Heart right ventricle (tissue), 16 donors: ENCODE data around the gene INSRR. TPM values are rescaled to one million over a fixed set of nuclear protein-coding genes. Genes with fewer than 3 reads are reported as not detected.

Experiments
- ATAC-seq, 8 donors: fragments of 200-7000 bp; cut with Tn5 transposase; one replicate each; pipeline ENCODE4 v1.9.1; 2020; ENCODE audit warnings: mild to moderate bottlenecking in 8 of 8, moderate library complexity in 8 of 8, moderate number of reproducible peaks in 1 of 8
- DNase-seq, 2 donors: peaks; one replicate each; pipeline ENCODE4 v3.0.0-alpha.2; 2020
- H3K27ac ChIP-seq, 10 donors: fragments of 200-600 bp; sonication (generic) in 2 of 10; one replicate each; pipeline versions ENCODE4 v1.5.0 to v1.8.0; 2020 to 2022; ENCODE audit warnings: mild to moderate bottlenecking in 3 of 10
- H3K27me3 ChIP-seq, 7 donors: fragments of 200-600 bp; one replicate each; pipeline ENCODE4 v1.8.0; 2021 to 2022; ENCODE audit warnings: mild to moderate bottlenecking in 2 of 7
- H3K36me3 ChIP-seq, 9 donors: fragments of 200-600 bp; sonication (generic) in 1 of 9; one replicate each; pipeline versions ENCODE4 v1.5.0 to v1.8.0; 2020 to 2022; ENCODE audit warnings: mild to moderate bottlenecking in 2 of 9
- H3K4me1 ChIP-seq, 9 donors: fragments of 200-600 bp; sonication (generic) in 1 of 9; one replicate each; pipeline versions ENCODE4 v1.5.0 to v1.8.0; 2020 to 2022; ENCODE audit warnings: mild to moderate bottlenecking in 4 of 9
- H3K4me3 ChIP-seq, 10 donors: fragments of 200-600 bp; sonication (generic) in 2 of 10; one replicate each; pipeline versions ENCODE4 v1.5.0 to v1.8.0; 2020 to 2022; ENCODE audit warnings: mild to moderate bottlenecking in 7 of 10, moderate library complexity in 2 of 10
- H3K9me3 ChIP-seq, 11 donors: fragments of 200-600 bp in 10 of 11; sonication (generic) in 2 of 11; one replicate each; pipeline versions ENCODE4 v1.5.0 to v1.8.0; 2013 to 2022; ENCODE audit warnings: mild to moderate bottlenecking in 2 of 11, control low read depth in 1 of 11, moderate library complexity in 1 of 11
- WGBS, 2 donors: extraction: QIAGEN DNeasy Blood & Tissue Kit; methylation state at CpG; one replicate each; pipeline ENCODE4 v1.1.7; 2013; ENCODE audit warnings: inconsistent platforms in 1 of 2; 5-methylcytosine and 5-hydroxymethylcytosine counted together
- intact Hi-C, 10 donors: fragments of 100-400 bp; cut with DNase I; formaldehyde crosslinking; loops; one replicate each; pipeline versions ENCODE4 v1.11.1 to v1.14.2; 2022
- polyA plus RNA-seq, 2 donors: library from polyadenylated mRNA; stranded (reverse); fragments of 200-250 nt; gene quantifications; one replicate each; pipeline ENCODE4 v1.2.3, GENCODE V29; 2013
- total RNA-seq, 10 donors: library from RNA; stranded (reverse); fragmentation: NEBNext Ultra II Directional in 3 of 10; extraction: Animal tissue kit (Norgen Biotek cat#: 25700) in 3 of 10; gene quantifications; one replicate each; pipeline versions ENCODE4 v1.2.1 to v1.2.4, GENCODE V29; 2021 to 2023
- TF ChIP-seq, protein P1 (sequence below), 9 donors: fragments of 200-600 bp; sonication (generic) in 2 of 9; IDR thresholded peaks; one replicate each; pipeline versions ENCODE4 v1.5.0 to v1.8.0; 2021 to 2022; ENCODE audit warnings: antibody characterized with exemption in 9 of 9, mild to moderate bottlenecking in 5 of 9, moderate library complexity in 1 of 9
- donor health status: Arrhythmogenic right ventricular cardiomyopathy.
- donor health status: ischemic (EF 13 %, LVEDD 7.1; RV severe dilation, severe dysfunction).
- donor health status: healthy with polysubstance abuse.
- donor health status: DM: no; HTN: yes; CAD: no.
- donor health status: DM: no; HTN: no; CAD: no.
- donor health status: ischemic (EF 25% LVEDD 6.9; RV normal size, moderate dysfunction).
- donor health status: ischemic (EF 25% LVEDD 5.7; RV mildly dilated, moderate dysfunction).
- donor health status: healthy.
- donor health status: DM: yes; HTN: yes; CAD: no.
- donor health status: Ischemic cardiomyopathy.
- donor health status: ischemic (EF 35%, LVEDD 5.7; RV mildly dilated, moderate dysfunction).
- donor health status: nonischemic (EF 11% LVEDD 7.7; RV severe dilation, severe dysfunction).
- donor health status: DM: yes; HTN: yes; CAD: no.
- donor health status: PGD.
- donor health status: ischemic (EF 29% LVEDD 5.4; RV normal size, mild dysfunction).
- donor health status: nonischemic (EF 23%, LVEDD 6.1; RV moderate dilation, normal function).

The INSRR gene
- total and polyA plus RNA-seq, 12 donors = 0.01 to 0.80 (median 0.07) TPM

DNA sequence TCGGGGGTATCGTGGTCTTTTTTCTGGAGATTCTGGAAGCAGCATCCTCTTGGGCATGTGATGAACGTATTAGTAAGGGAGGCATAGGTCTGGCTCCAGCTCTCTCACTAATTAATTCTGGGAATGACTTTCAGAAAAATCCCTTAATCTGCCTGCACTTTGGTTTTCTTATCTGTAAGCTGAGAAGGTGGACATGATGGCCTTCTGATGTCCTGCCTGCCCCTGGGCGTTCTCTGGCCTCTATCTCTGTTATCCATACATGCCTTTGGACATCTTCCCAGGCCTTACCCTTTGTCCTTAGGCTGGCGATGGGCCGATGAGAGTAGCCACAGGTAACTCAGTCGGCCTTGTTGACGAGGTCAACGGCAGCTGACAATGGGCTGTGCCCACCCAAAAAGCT, 10.5 kb upstream of the INSRR start:
- no peak for DNase-seq
- Histone ChIP-seq H3K27ac (no peak overlapping the region), H3K9me3 (no peaks in the 10 kb centered on the region), H3K4me3 (no peak overlapping the region), H3K27me3 (peaks cover 0 to 17% (median 10%) of the 10 kb centered on the region in 7 donors), H3K36me3 (no peaks in the 10 kb centered on the region), H3K4me1 (no peaks in the 10 kb centered on the region)
- intact Hi-C loops = loop anchor here in 4 of 10 donors (10.0 kb wide), 2 partner anchors 175 to 185 kb away; no protein-coding TSS in a partner anchor
- WGBS, 2 donors = 90 to 91% methylated on average over 9 of the region's 9 CpGs
- ATAC-seq = no peak
- TF ChIP-seq, protein P1, sequence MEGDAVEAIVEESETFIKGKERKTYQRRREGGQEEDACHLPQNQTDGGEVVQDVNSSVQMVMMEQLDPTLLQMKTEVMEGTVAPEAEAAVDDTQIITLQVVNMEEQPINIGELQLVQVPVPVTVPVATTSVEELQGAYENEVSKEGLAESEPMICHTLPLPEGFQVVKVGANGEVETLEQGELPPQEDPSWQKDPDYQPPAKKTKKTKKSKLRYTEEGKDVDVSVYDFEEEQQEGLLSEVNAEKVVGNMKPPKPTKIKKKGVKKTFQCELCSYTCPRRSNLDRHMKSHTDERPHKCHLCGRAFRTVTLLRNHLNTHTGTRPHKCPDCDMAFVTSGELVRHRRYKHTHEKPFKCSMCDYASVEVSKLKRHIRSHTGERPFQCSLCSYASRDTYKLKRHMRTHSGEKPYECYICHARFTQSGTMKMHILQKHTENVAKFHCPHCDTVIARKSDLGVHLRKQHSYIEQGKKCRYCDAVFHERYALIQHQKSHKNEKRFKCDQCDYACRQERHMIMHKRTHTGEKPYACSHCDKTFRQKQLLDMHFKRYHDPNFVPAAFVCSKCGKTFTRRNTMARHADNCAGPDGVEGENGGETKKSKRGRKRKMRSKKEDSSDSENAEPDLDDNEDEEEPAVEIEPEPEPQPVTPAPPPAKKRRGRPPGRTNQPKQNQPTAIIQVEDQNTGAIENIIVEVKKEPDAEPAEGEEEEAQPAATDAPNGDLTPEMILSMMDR (IDR thresholded peaks at IDR 0.05) = no peak

DNA sequence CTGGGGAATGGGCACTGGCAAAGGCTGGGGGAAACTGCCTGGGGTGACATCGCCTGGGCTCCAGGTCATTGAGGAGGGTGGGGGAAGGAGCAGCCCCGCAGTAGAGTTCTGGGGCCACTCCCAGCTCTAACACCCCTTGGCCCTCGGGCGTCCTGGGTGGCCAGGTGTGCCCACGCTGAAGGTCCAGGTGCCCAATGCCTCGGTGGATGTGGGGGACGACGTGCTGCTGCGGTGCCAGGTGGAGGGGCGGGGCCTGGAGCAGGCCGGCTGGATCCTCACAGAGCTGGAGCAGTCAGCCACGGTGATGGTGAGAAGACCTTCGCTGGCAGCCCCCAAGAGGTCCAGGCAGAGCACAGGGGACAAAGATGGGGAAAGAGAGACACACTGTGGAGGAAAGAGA, 9.4 kb upstream of the INSRR start:
- H3K4me1 ChIP-seq = no peaks in the 10 kb centered on the region
- no peak overlapping the region for H3K4me3 ChIP-seq
- 75% methylated on average over 13 of the region's 13 CpGs for WGBS, 2 donors
- no peak overlapping the region for H3K27ac ChIP-seq
- TF ChIP-seq, protein P1 (IDR thresholded peaks at IDR 0.05) = no peak
- intact Hi-C loops = loop anchor here in 4 of 10 donors (10.0 kb wide), 2 partner anchors 174 to 184 kb away; no protein-coding TSS in a partner anchor
- no peak for DNase-seq
- ATAC-seq = peak in 1 of 8 donors; percentile 36
- no peaks in the 10 kb centered on the region for H3K36me3 ChIP-seq
- H3K9me3 ChIP-seq = no peaks in the 10 kb centered on the region
- peaks cover 0 to 27% (median 19%) of the 10 kb centered on the region in 7 donors for H3K27me3 ChIP-seq

DNA sequence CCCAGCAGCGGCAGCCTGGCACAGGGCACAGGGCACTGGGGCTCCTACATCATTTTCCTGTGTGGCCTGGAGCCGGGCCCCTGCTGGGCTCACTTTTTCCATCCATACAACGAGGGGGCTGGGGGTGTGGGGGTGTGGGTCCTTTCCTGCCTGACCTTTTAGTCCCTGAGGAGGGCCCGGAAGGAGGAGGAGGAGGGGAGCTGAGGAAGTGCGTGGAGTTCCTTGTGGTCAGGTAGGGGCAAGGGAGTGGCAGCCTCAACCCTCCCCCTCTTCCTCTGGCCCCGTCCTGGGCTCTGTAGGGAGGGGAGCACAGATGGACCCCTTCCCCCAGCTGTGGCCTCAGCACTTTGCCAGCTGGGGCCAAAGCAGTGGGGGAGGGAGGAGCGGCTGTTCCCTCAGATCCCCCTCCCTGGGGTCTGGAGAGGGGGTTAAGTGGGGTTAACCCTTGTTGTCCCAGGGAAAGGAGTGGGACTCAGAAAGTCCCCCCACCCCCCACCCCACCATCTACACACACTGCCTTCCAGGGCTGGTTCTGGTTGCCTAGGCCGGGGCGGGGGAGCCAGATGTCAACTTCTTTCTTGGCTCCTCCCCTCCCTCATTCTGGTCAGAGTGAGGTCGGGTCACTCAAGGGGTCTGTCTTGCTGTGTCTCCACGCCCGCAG, 7.5 kb upstream of the INSRR start:
- 55 to 57% methylated on average over 12 of the region's 12 CpGs for WGBS, 2 donors
- Histone ChIP-seq H3K9me3 (no peaks in the 10 kb centered on the region), H3K27me3 (peaks cover 0 to 47% (median 36%) of the 10 kb centered on the region in 7 donors), H3K36me3 (no peaks in the 10 kb centered on the region), H3K4me1 (peaks cover 0 to under 1% (median 0%) of the 10 kb centered on the region in 9 donors), H3K4me3 (no peak overlapping the region), H3K27ac (no peak overlapping the region)
- ATAC-seq (peak in 2 of 8 donors; percentile 21 to 30), DNase-seq (no peak)
- intact Hi-C loops = loop anchor here in 4 of 10 donors (10.0 kb wide), 2 partner anchors 172 to 182 kb away; no protein-coding TSS in a partner anchor
- TF ChIP-seq, protein P1 (IDR thresholded peaks at IDR 0.05) = no peak

- intact Hi-C loops = loop anchor here in 4 of 10 donors (10.0 kb wide), 2 partner anchors 171 to 181 kb away; no protein-coding TSS in a partner anchor
- ATAC-seq (no peak), DNase-seq (no peak)
- H3K4me1 ChIP-seq = peaks cover 0 to 5% (median 4%) of the 10 kb centered on the region in 9 donors
- no peaks in the 10 kb centered on the region for H3K36me3 ChIP-seq
- H3K4me3 ChIP-seq = no peak overlapping the region
- 82 to 87% methylated on average over 4 of the region's 4 CpGs for WGBS, 2 donors
- TF ChIP-seq, protein P1 (IDR thresholded peaks at IDR 0.05) = no peak
- H3K9me3 ChIP-seq = no peaks in the 10 kb centered on the region
- H3K27me3 ChIP-seq = peaks cover 5 to 52% (median 41%) of the 10 kb centered on the region in 7 donors
- H3K27ac ChIP-seq = no peak overlapping the region
Observed at GRCh38 chr1:156865865-156866248, 6.9 kb upstream of the INSRR start.
